ENCODE results near the gene APBB1IP.
"Not testable (repeated sequence)": the region's sequence is repeated elsewhere in the genome, so short reads cannot be mapped to it uniquely, and the experiment has no call there.

Gene APBB1IP

GRCh38 chr10:26574783-26575182, 136.6 kb downstream of the APBB1IP start:
- CTCF ChIA-PET, result no interaction called here
- Histone ChIP-seq H3K4me3 (ENCODE audit: low read depth, low read length) (no peak overlapping the region), H3K4me1 (ENCODE audit: control insufficient read depth, insufficient read depth, low read length) (no peaks in the 10 kb centered on the region), H3K9me3 (ENCODE audit: control insufficient read depth, insufficient read depth, low read depth, low read length) (no peaks in the 10 kb centered on the region), H3K36me3 (ENCODE audit: control insufficient read depth in 2 of 2, insufficient read depth in 1 of 2, low read length in 2 of 2) (no peaks in the 10 kb centered on the region), H3K27ac (ENCODE audit: extremely low read depth, low read depth, low read length) (no peak overlapping the region)
- POLR2A ChIA-PET, result no interaction called here
- TF ChIP-seq ZNF266 (tag by site-specific recombination; IDR thresholded peaks at IDR 0.05; ENCODE audit: low read depth), result no peak
- TF ChIP-seq ZNF76 (tag by site-specific recombination; IDR thresholded peaks at IDR 0.05; ENCODE audit: borderline replicate concordance, low read depth), result no peak

- H3K36me3 ChIP-seq (ENCODE audit: control insufficient read depth in 2 of 2, insufficient read depth in 1 of 2, low read length in 2 of 2); H3K4me3 ChIP-seq (ENCODE audit: low read depth, low read length); H3K9me3 ChIP-seq (ENCODE audit: control insufficient read depth, insufficient read depth, low read depth, low read length); H3K27ac ChIP-seq (ENCODE audit: extremely low read depth, low read depth, low read length); H3K4me1 ChIP-seq (ENCODE audit: control insufficient read depth, insufficient read depth, low read length); POLR2A ChIA-PET; CTCF ChIA-PET: not testable (repeated sequence)
Observed at GRCh38 chr10:26578371-26578770, 140.2 kb downstream of the APBB1IP start.

- TF ChIP-seq WT1 (tag by site-specific recombination; IDR thresholded peaks at IDR 0.05) (no peak), ZNF174 (tag by site-specific recombination; IDR thresholded peaks at IDR 0.05) (no peak), ZNF350 (tag by site-specific recombination; IDR thresholded peaks at IDR 0.05) (no peak), ZNF121 (tag by site-specific recombination; IDR thresholded peaks at IDR 0.05) (no peak), ZSCAN30 (tag by site-specific recombination; IDR thresholded peaks at IDR 0.05) (no peak), ZNF658 (tag by site-specific recombination; IDR thresholded peaks at IDR 0.05) (no peak), ZIC2 (tag by site-specific recombination; IDR thresholded peaks at IDR 0.05) (no peak), ZNF555 (tag by site-specific recombination; conservative IDR thresholded peaks at IDR 0.05) (no peak), FEZF1 (tag by site-specific recombination; IDR thresholded peaks at IDR 0.05) (no peak), ZNF600 (tag by site-specific recombination; IDR thresholded peaks at IDR 0.05) (no peak), ZNF169 (tag by site-specific recombination; IDR thresholded peaks at IDR 0.05) (no peak), ZNF48 (tag by site-specific recombination; IDR thresholded peaks at IDR 0.05) (no peak), ZNF362 (tag by site-specific recombination; IDR thresholded peaks at IDR 0.05) (no peak), ZNF664 (tag by site-specific recombination; IDR thresholded peaks at IDR 0.05) (no peak), ZNF423 (tag by site-specific recombination; IDR thresholded peaks at IDR 0.05) (no peak)
- TF ChIP-seq, protein P1, sequence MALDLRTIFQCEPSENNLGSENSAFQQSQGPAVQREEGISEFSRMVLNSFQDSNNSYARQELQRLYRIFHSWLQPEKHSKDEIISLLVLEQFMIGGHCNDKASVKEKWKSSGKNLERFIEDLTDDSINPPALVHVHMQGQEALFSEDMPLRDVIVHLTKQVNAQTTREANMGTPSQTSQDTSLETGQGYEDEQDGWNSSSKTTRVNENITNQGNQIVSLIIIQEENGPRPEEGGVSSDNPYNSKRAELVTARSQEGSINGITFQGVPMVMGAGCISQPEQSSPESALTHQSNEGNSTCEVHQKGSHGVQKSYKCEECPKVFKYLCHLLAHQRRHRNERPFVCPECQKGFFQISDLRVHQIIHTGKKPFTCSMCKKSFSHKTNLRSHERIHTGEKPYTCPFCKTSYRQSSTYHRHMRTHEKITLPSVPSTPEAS (tag by site-specific recombination; IDR thresholded peaks at IDR 0.05), result no peak
- Histone ChIP-seq H3K4me1 (ENCODE audit: control insufficient read depth, insufficient read depth, low read length) (no peaks in the 10 kb centered on the region), H3K36me3 (ENCODE audit: control insufficient read depth in 2 of 2, insufficient read depth in 1 of 2, low read length in 2 of 2) (no peaks in the 10 kb centered on the region), H3K4me3 (ENCODE audit: low read depth, low read length) (no peak overlapping the region), H3K9me3 (ENCODE audit: control insufficient read depth, insufficient read depth, low read depth, low read length) (no peaks in the 10 kb centered on the region), H3K27ac (ENCODE audit: extremely low read depth, low read depth, low read length) (no peak overlapping the region)
- ChIA-PET POLR2A (no interaction called here), CTCF (no interaction called here)
Observed at GRCh38 chr10:26579256-26580063, 141.3 kb downstream of the APBB1IP start.

Measured in HEK293 (cell line).